ENCODE results near the gene CAPN15. TPM values are rescaled to one million over a fixed set of nuclear protein-coding genes. Genes with fewer than 3 reads are reported as not detected.
A peak's percentile ranks its signal among the peaks of the same experiment; 100 is the strongest.
"Not testable (repeated sequence)": the region's sequence is repeated elsewhere in the genome, so short reads cannot be mapped to it uniquely, and the experiment has no call there.

CAPN15 gene
- 10 to 100 TPM; 24.9 to 44.7 (median 43.3) TPM for total RNA-seq

DNA sequence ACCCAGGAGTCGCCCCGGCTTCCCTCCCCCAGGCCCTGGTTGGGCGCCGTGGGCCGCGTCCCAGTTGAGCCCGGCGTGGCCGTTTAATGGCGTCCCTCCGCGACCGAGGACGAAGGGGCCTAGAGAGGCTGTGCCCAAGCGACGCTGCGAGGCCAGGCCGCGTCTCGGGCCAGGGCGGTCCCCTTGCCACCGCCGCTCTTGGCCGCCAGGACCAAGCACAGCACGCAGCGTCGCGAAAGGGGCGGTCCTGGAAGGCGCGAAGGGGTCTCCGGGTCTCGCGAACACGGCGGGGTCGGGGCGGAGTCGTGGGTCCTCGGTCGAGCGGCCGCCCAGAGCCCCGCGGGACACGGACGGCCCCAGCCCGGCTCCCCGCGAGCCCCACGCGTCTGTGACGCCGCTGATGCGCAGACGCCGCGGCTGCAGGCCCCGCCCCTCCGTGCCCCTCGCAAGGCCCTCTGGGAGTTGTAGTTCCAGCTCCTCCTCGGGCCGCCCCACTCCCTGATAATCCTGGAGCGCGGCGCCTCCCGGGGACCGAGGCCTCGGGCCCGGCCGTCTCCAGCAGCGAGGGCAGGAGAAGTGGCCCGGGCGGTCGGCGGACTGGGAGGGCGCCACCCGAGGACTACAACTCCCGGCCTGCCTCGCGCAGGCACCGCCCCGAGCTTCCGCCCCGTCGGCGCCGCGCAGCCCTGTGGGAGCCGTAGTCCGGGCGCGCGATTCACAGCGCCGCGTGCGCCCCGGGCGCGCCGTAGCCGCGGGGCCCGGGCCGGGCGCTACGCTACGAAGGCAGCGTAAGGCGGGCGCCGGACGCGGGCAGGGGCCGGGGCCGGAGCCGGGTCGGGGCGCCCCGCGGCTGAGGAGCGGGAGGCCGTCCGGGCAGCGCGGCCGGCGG lies at the start of gene CAPN15:
Gene CAPN15, plus strand, starts transcription at position 698 of the 889 bp plus-strand sequence. CDS start 19,127 bp downstream, outside the sequence.
- intact Hi-C loops (cut with DNase I): loop anchor here (10.0 kb wide), 2 partner anchors 102 to 132 kb away; partner anchors contain the start of genes NME4 and RAB11FIP3
- Histone ChIP-seq H3K27me3 (no peaks in the 10 kb centered on the region), H3K4me1 (peaks cover 44 to 68% (median 58%) of the 10 kb centered on the region in 4 donors), H3K9me3 (no peaks in the 10 kb centered on the region), H3K27ac (replicated peaks in 1 of 4) (peak within 1 kb of the TSS; percentile 97 to 99 (median 98)), H3K4me3 (peak within 1 kb of the TSS; percentile 70 to 96 (median 88)), H3K36me3 (peaks cover 0 to 6% (median 4%) of the 10 kb centered on the region in 4 donors)
- 0% methylated on average over 9 of the region's 129 CpGs for WGBS
- peak; percentile 95 for DNase-seq (ENCODE audit: extremely low spot score)
- TF ChIP-seq, protein P1, sequence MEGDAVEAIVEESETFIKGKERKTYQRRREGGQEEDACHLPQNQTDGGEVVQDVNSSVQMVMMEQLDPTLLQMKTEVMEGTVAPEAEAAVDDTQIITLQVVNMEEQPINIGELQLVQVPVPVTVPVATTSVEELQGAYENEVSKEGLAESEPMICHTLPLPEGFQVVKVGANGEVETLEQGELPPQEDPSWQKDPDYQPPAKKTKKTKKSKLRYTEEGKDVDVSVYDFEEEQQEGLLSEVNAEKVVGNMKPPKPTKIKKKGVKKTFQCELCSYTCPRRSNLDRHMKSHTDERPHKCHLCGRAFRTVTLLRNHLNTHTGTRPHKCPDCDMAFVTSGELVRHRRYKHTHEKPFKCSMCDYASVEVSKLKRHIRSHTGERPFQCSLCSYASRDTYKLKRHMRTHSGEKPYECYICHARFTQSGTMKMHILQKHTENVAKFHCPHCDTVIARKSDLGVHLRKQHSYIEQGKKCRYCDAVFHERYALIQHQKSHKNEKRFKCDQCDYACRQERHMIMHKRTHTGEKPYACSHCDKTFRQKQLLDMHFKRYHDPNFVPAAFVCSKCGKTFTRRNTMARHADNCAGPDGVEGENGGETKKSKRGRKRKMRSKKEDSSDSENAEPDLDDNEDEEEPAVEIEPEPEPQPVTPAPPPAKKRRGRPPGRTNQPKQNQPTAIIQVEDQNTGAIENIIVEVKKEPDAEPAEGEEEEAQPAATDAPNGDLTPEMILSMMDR (IDR thresholded peaks at IDR 0.05): peak in 1 of 3 experiments; percentile 43
- TF ChIP-seq POLR2AphosphoS5 (IDR thresholded peaks at IDR 0.05) (peak; percentile 70 to 93), POLR2A (IDR thresholded peaks at IDR 0.05; ENCODE audit: low read depth) (peak; percentile 80), EP300 (IDR thresholded peaks at IDR 0.05) (no peak)

DNA sequence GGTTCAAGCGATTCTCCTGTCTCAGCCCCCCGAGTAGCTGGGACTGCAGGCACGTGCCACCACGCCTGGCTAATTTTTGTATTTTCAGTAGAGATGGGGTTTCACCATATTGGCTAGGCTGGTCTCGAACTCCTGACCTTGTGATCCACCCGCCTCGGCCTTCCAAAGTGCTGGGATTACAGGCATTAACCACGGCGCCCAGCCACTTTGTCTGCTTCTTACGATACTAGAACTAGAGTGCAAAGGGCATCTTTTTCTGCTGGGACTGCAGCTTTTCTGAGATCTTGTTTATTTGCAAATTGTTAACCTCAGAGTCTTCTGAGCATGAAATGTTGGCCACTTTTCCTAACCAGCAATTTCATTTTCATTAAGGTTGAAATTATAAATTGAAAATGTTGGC lies 49.2 kb upstream of the CAPN15 start:
- H3K9me3 ChIP-seq; intact Hi-C loops (cut with DNase I); DNase-seq (ENCODE audit: extremely low spot score); H3K27ac ChIP-seq (replicated peaks in 1 of 4); H3K27me3 ChIP-seq; H3K4me3 ChIP-seq: not testable (repeated sequence)
- WGBS: 93% methylated on average over 10 of the region's 10 CpGs
- peaks cover 6 to 19% (median 8%) of the 10 kb centered on the region in 4 donors for H3K4me1 ChIP-seq
- peaks cover 13 to 46% (median 18%) of the 10 kb centered on the region in 4 donors for H3K36me3 ChIP-seq

DNA sequence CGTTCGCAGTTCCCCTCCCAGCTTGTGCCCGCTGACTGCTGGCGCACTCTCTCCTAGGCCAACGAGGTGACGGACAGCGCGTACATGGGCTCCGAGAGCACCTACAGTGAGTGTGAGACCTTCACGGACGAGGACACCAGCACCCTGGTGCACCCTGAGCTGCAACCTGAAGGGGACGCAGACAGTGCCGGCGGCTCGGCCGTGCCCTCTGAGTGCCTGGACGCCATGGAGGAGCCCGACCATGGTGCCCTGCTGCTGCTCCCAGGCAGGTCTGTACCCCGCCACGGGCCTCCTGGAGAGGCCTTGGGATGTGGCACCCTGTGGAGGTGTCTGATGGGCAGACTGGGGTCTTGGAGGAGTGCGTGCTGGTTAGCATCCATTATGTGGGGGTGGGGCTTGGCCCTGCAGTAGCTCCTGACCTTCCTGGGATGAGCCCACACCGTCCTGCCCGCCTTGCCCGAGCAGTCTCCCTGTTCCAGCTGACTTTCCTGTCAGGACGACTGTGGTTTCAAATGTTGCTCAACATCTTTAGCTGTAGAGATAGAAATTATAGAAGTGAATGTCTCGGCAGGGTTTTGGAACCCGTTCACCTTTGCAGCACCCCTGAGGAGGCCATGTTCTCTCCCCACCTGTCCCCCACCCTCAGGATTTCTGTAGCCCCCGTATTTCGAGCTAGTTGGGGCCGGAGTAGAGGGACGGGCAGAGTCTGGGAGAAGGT lies 44.9 kb upstream of the CAPN15 start:
- H3K27ac ChIP-seq (replicated peaks in 1 of 4): no peak overlapping the region
- WGBS: 88% methylated on average over 21 of the region's 31 CpGs

DNA sequence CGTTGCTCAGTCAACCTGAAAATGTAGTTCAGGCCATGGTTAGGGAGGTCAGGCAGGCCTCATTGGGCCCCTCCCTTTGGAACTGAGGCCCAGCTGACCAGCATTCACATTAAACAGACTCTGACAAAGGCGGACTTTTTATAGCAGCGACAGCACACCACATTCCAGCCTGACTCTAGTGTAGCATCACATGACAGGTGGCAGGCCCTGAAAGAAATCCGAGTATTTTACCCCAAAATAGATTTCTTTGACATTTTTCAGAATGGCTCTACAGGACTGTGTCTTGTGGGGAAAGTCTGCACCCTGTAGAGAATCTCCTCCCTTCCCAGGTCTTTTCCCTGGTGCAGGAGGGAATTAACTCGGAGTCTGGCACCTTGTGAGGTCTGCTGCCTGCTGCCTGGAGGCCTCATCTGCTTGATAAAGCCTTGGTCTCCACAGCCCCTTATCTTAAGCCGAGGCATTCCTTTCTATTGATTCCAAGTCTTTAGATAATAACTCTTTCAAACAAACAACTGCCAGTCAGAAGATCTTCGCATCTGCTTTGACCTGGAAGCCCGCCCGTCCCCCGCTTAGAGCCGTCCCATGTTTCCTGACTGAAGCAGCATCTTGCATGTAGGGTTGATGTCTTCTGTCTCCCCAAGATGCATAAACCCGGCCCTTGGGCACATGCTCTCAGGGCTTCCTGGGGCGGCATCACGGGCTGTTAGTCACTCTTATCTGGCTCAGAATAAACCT lies 44.0 kb upstream of the CAPN15 start:
- TF ChIP-seq, protein P1 (IDR thresholded peaks at IDR 0.05): no peak
- no peak for TF ChIP-seq POLR2AphosphoS5 (IDR thresholded peaks at IDR 0.05)
- TF ChIP-seq EP300 (IDR thresholded peaks at IDR 0.05): no peak
- no peak for TF ChIP-seq POLR2A (IDR thresholded peaks at IDR 0.05; ENCODE audit: low read depth)
- no peaks in the 10 kb centered on the region for H3K27me3 ChIP-seq
- intact Hi-C loops (cut with DNase I): no loop called here
- peaks cover 0 to 9% (median 0%) of the 10 kb centered on the region in 4 donors for H3K4me1 ChIP-seq
- 80% methylated on average over 14 of the region's 14 CpGs for WGBS
- H3K4me3 ChIP-seq: no peak overlapping the region
- no peaks in the 10 kb centered on the region for H3K9me3 ChIP-seq
- peaks cover 8 to 51% (median 23%) of the 10 kb centered on the region in 4 donors for H3K36me3 ChIP-seq
- DNase-seq (ENCODE audit: extremely low spot score): no peak
- no peak overlapping the region for H3K27ac ChIP-seq (replicated peaks in 1 of 4)

More for the DNA sequence above, 44.9 kb upstream of the CAPN15 start:
- DNase-seq (ENCODE audit: extremely low spot score): no peak
- TF ChIP-seq, protein P1 (IDR thresholded peaks at IDR 0.05): no peak
- TF ChIP-seq POLR2AphosphoS5 (IDR thresholded peaks at IDR 0.05) (no peak), POLR2A (IDR thresholded peaks at IDR 0.05; ENCODE audit: low read depth) (no peak), EP300 (IDR thresholded peaks at IDR 0.05) (no peak)
- Histone ChIP-seq H3K4me1 (peaks cover 0 to 9% (median under 1%) of the 10 kb centered on the region in 4 donors), H3K36me3 (peaks cover 8 to 52% (median 22%) of the 10 kb centered on the region in 4 donors), H3K9me3 (no peaks in the 10 kb centered on the region), H3K4me3 (no peak overlapping the region), H3K27me3 (no peaks in the 10 kb centered on the region)
- intact Hi-C loops (cut with DNase I): no loop called here

Data from esophagus muscularis mucosa (tissue), 4 donors.